GM12892 (cell line): ENCODE results near the gene HAVCR1.

Experiments used
- POLR2A ChIP-seq: IDR thresholded peaks from 2 replicates; pipeline ENCODE4 v1.6.1; 2011; ENCODE audit warnings: low read depth, low read length, control low read depth
- TAF1 ChIP-seq: IDR thresholded peaks from 2 replicates; pipeline ENCODE4 v1.6.1; 2011; ENCODE audit warnings: low read depth, mild to moderate bottlenecking, control low read depth, low read length, borderline replicate concordance

GRCh38 chr5:157069949-157070348, 11.0 kb upstream of the HAVCR1 start:
- TF ChIP-seq TAF1, result no peak
- no peak for TF ChIP-seq POLR2A
